Activated CD4-positive, alpha-beta T cell treated with anti-CD3 and anti-CD28 coated beads for 1 hour (primary cell): Measurements from ENCODE around the gene SDK1.
"Not testable (repeated sequence)": the region's sequence is repeated elsewhere in the genome, so short reads cannot be mapped to it uniquely, and the experiment has no call there.

Source experiments
- DNase-seq: peaks from one replicate; pipeline ENCODE4 v3.0.0-alpha.2; 2020

SDK1 gene

DNA sequence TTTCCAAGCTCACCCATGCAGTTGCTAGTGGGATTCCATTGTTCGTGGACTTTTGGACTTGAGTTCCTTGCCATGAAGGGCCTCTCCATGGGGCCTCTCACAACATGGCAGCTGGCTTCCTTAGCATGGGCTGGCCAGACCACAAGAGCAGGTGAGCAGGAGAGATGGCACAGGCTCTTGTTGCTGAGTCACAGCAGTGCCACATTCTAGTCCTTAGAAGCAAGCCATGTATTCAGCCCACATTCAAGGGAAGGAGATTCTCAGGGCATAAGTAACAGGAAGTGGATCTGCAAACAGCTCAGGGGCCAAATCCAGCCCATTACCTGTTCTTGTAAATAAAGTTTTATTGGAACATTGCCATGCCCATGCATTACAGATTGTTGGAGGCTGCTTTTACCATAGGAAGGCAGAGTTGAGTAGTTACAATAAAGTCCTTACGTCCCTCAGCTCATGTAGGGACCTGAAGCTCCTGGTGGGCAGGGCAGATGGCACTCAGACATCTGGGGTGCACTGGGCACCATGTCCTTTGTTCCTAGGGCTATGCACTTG, 899.6 kb downstream of the SDK1 start:
- DNase-seq = no peak

DNA sequence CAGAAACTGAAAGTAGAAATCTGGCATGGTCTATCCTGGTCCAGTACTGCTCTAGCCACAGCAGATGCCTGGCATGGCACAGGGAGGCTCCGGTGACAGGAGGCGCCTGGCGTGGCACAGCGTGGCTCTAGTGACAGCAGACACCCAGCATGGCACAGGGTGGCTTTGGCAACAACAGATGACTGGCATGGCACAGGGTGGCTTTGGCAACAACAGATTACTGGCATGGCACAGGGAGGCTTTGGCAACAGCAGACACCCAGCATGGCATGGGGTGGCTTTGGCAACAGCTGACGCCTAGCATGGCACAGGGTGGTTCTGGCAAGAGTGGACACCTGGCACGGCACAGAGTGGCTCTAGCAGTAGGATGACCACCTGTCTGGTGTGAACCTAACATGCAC, 900.5 kb downstream of the SDK1 start:
- no peak for DNase-seq

- no peak for DNase-seq
These were observed 901.2 kb downstream of the SDK1 start for GRCh38 chr7:4202154-4202736.

DNA sequence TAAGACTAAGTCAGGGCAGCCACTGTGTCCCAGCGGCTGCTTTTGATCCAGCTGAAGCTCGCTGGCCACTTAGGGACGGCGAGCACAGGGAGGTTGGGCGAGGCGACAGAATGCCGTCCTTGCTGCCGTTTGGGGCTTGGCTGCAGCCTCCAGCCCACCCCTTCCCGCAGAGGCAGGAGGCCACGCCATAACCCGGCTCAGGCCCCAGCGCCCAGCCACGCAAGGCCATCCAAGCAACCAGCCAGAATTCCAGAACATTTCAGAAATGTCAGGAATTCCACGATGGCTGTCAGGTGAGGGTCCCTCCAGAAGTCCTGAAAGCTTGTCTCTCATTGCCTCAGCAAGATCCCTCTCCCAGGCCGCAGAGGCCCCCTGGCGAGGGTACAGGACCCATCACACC, 901.9 kb downstream of the SDK1 start:
- DNase-seq = no peak

DNA sequence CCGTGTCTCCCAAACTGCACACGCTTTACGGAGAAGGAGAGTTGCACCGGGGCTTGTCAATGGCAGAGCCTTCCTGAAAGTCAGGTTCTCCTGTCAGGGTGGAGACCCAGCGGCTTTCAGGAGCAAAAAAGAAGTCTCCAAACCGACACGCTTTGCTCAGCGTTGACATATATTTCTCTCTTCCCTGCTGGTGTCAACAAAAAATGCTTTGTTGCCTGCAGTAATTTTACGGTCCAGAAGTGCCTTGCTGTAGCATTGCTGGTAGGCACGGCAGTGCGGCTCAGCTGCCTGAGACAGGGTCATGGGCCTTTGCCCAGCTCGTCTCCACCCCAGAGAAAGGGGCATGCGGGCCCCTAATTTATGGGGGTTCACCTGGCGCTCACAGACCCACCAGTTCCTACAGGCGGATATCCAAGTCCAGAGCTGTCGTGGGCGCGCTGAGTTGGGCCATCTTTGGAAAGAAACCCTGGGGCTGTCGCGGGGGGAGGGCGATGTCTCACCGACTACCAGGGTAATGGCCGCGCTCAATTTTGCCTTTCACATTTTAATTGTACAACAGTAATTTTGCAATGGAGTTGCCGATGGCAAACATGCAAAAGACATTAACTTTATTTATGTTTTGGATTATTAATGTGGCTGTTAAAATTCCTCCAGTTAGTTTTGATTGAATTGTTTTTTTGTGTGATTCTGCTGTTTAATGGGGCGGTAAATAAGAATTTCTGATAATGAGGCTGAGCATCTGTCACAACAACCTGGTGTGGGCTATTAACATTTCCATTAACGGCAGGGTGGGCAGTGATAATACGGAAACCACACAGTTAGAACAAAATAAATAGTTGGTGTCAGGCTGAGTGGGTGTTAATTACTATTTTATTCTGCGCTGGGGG, 902.8 kb downstream of the SDK1 start:
- no peak for DNase-seq

DNA sequence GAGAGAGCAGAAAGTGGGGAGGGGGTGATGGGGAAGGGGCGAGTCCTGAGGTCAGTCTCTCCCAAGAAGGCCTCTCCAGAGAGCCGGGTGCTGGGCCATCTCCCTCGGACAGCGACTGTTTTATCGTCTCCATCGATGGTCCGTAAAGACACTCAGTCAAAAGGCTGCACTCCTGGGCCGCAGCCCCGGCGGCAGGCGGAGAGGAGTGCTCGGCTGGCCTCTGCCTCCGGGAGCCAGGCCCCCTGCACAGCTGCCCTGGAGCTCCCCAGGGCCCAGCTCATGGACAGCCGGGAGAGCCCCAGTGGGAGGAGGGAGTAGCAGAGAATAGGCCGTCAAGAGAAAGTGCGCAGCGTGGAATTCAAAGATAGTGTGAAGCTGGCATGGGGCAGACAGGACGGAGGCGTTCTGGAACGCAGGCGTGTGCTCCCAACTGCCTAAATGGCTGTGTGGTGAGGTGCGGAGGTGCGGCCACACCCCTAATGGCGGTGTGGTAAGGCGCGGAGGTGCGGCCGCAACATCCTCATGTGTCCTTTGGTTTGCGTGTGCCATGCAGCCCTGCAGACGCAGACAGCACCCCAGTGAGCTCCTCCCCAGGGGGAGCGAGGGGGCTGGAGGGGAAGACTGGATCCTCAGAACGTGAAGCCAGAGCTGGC, 903.6 kb downstream of the SDK1 start:
- peak; percentile 24 for DNase-seq

DNA sequence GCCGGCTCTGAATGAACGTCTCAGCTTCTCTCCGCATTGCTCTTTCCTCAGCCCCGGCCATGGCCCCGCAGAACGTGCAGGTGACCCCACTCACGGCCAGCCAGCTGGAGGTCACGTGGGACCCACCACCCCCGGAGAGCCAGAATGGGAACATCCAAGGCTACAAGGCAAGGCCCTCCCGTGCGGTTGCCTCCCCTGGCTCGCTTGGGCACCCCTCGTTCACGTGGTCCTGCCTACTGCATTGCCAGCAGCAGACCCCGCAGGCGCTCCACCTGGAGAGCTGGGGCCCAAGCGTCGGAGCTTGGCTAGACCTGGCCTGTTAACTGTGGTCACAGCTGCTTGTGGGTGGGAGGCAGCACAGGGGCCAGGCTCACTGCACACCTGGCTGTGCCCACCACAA, 904.8 kb downstream of the SDK1 start:
- no peak for DNase-seq

- no peak for DNase-seq
These were observed 906.0 kb downstream of the SDK1 start for GRCh38 chr7:4207011-4207410.

- no peak for DNase-seq
These were observed 907.0 kb downstream of the SDK1 start for GRCh38 chr7:4208086-4208485.

- DNase-seq = no peak
These were observed 907.5 kb downstream of the SDK1 start for GRCh38 chr7:4208586-4208985.

- DNase-seq = no peak
These were observed 908.1 kb downstream of the SDK1 start for GRCh38 chr7:4209126-4209525.

GRCh38 chr7:4209966-4210365, 908.9 kb downstream of the SDK1 start:
- DNase-seq = no peak

DNA sequence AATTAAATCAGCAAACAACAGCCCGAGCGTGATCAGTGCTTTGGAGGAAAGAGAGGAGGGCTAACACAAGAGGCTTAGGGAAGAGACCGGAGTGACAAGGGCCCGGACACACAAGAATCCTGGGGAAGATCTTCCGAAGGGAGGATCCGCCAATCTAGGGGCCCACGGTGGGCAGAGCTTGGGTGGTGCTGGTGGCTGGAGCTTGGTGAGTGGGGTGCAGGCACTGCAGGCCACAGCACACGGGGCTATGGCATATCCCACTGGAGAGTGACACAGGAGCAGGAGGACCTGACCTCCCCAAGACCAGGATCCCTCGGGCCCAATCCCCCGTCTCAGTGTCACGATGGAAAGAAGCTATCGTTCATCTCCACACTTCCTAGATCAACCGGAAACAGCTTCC, 909.8 kb downstream of the SDK1 start:
- no peak for DNase-seq

- DNase-seq = no peak
These were observed 910.2 kb downstream of the SDK1 start for GRCh38 chr7:4211261-4211660.

- DNase-seq = no peak
These were observed 911.3 kb downstream of the SDK1 start for GRCh38 chr7:4212376-4212775.

DNA sequence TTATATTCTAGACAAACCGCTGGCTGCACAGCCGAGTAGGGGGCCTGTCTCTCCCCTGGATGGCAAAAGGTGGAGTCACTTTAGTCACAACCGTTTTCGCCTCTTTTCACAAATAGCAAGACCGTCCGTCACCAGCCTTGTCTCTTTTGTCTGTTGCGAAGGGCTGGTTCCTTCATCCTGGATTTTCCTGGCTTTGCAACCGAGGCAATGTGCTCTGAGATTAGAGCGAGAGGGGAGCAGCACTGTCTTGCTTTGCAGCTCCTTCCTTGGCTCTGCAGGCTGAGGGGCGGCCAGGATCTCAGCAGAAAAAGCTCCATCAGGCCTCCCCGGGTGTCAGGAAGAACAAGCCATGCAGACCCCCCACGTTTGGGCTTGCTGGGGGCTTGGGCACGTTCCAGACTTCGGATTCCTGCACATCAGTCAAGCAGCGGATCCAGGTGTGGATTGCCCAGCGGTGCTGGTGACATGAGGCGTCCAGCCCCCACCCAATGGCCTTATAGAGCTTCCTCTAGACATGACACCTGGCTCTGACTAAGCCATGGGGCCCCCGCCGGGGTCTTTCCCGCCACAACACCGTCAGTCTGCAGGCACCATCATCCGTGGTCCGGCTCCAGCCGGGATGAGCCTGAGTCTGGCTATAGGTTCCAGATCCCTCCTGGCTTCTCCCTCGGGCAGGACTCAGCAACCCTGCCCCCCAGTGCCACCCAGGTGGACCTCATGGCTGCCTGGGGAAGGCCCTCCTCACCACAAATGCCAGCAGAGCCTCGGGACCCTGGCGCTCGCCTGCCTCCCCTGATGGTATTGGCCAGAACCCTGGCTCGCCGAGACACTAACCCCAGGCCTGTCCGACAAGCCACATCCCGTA, 913.5 kb downstream of the SDK1 start:
- no peak for DNase-seq

GRCh38 chr7:4215176-4215720, 914.2 kb downstream of the SDK1 start:
- DNase-seq = no peak

GRCh38 chr7:4216016-4216415, 915.0 kb downstream of the SDK1 start:
- no peak for DNase-seq

- not testable (repeated sequence) for DNase-seq
These were observed 916.1 kb downstream of the SDK1 start for GRCh38 chr7:4217126-4217660.

DNA sequence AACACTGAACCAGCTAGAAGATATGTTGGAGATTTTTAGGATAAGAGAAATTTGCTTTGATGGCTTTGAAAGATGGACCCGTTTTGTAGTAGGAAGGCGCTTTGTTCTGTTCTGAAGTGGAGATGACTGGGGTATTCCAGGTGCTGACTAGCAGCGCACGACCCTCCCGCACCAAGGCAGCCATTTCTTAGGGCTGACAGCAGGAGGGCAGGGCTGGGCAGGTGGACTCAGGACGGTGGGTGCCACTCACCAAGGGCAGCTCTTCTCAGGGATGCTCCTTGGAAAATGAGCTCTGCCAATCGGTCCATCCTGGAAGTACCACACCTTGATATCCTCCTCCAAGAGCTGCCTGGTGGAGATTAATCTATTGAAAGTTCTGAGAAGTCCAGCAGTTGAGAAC, 917.4 kb downstream of the SDK1 start:
- no peak for DNase-seq

DNA sequence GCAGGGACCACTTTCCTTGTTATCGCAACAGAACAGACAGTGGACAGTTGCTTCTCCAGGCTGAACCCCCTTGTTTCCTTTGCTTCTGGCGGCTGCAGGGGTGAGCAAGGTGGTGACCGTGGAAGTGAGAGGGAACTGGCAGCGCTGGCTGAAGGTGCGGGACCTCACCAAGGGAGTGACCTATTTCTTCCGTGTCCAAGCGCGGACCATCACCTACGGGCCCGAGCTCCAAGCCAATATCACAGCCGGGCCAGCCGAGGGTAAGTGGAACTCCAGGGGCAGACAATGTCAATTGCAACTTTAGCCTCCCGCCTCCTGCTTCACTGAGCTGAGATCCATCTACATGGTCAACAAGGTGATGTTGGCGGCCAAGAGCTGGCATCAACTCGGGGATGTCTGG, 919.0 kb downstream of the SDK1 start:
- no peak for DNase-seq

DNA sequence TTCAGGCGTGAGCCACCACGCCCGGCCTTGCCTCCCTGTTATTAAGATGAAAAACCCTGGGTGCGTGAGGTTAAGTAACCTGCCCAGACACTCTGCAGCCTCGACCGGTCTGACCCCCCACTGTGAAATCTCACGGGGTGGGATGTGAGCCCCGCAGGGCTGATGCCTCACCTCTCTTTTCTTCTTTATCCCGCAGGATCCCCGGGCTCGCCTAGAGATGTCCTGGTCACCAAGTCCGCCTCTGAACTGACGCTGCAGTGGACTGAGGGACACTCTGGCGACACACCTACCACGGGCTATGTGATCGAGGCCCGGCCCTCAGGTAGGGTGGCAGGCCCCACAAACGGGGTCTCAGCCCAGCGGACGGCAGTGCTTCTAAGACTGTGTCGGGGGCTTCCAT, 920.0 kb downstream of the SDK1 start:
- no peak for DNase-seq
